HG02970 (cell line): ENCODE data around the gene PTER.

ENCODE experiments used
- ATAC-seq: cut with Tn5 transposase; IDR thresholded peaks from one replicate; pipeline ENCODE4 v1.9.1; 2021; ENCODE audit warnings: mild to moderate bottlenecking, moderate library complexity, moderate number of reproducible peaks; ENCODE audit not compliant: unreplicated experiment, low FRiP score

PTER gene

GRCh38 chr10:16436758-16437539, at the start of gene PTER:
Gene PTER, plus strand, starts transcription at chr10:16437010. Its CDS starts 47,375 bp downstream, at chr10:16484385.
- ATAC-seq = peak; percentile 100

GRCh38 chr10:16392531-16393069, 44.2 kb upstream of the PTER start:
- no peak for ATAC-seq

GRCh38 chr10:16393271-16393858, 43.4 kb upstream of the PTER start:
- ATAC-seq = no peak

GRCh38 chr10:16401416-16401815, 35.4 kb upstream of the PTER start:
- ATAC-seq = no peak

- ATAC-seq = no peak
Observed at GRCh38 chr10:16408379-16408778, 28.4 kb upstream of the PTER start.

GRCh38 chr10:16417341-16417740, 19.5 kb upstream of the PTER start:
- ATAC-seq = no peak

- no peak for ATAC-seq
Observed at GRCh38 chr10:16423599-16423998, 13.2 kb upstream of the PTER start.

GRCh38 chr10:16425449-16425848, 11.4 kb upstream of the PTER start:
- ATAC-seq = no peak

- ATAC-seq = no peak
Observed at GRCh38 chr10:16429539-16429938, 7.3 kb upstream of the PTER start.

- peak; percentile 0 for ATAC-seq
Observed at GRCh38 chr10:16436367-16436757, 448 bp upstream of the PTER start.

GRCh38 chr10:16437540-16437894, 707 bp downstream of the PTER start:
- ATAC-seq = no peak

- no peak for ATAC-seq
Observed at GRCh38 chr10:16439295-16439694, 2.5 kb downstream of the PTER start.

- ATAC-seq = no peak
Observed at GRCh38 chr10:16440396-16441133, 3.8 kb downstream of the PTER start.

- ATAC-seq = no peak
Observed at GRCh38 chr10:16441173-16441840, 4.5 kb downstream of the PTER start.

GRCh38 chr10:16442914-16443313, 6.1 kb downstream of the PTER start:
- ATAC-seq = no peak

GRCh38 chr10:16445770-16446469, 9.1 kb downstream of the PTER start:
- no peak for ATAC-seq

GRCh38 chr10:16449454-16449853, 12.6 kb downstream of the PTER start:
- ATAC-seq = no peak

GRCh38 chr10:16458166-16458955, 21.6 kb downstream of the PTER start:
- no peak for ATAC-seq

- ATAC-seq = no peak
Observed at GRCh38 chr10:16459423-16459939, 22.7 kb downstream of the PTER start.
